ENCODE results near the gene PARN.

PARN gene

DNA sequence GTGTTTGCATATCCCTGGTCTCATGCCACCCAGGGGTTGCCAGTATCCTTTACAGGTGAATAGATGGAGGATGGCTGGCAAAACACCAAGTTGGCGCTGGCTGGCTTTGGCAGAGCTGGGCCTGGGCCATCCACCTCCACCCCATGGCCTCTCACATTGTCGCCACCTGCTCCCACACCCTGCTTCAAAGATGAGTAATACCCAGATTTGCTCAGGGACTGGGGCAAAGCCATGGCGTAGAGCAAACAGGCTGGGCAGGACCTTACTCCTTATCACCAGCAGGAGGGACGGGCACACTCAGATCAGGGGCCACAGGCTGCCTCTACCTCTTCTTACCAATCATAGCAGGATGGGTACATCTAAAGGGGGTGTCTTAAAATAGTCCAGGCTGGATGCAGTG lies 39.7 kb upstream of the PARN start:
- H3K4me3 ChIP-seq (ENCODE audit: low read depth, low read length): no peak overlapping the region
- DNase-seq (ENCODE audit: low read depth): no peak
- TF ChIP-seq CTCF (IDR thresholded peaks at IDR 0.05; ENCODE audit: low read depth, low read length) (no peak), MYC (IDR thresholded peaks at IDR 0.05; ENCODE audit: low read depth, low read length) (no peak), POLR2A (IDR thresholded peaks at IDR 0.05; ENCODE audit: extremely low read depth, insufficient read length) (no peak), MAX (IDR thresholded peaks at IDR 0.05; ENCODE audit: low read depth, low read length) (no peak)

GRCh38 chr16:14668556-14669223 lies 38.6 kb upstream of the PARN start:
- no peak for DNase-seq (ENCODE audit: low read depth)
- H3K4me3 ChIP-seq (ENCODE audit: low read depth, low read length): no peak overlapping the region
- TF ChIP-seq POLR2A (IDR thresholded peaks at IDR 0.05; ENCODE audit: extremely low read depth, insufficient read length): no peak
- no peak for TF ChIP-seq MYC (IDR thresholded peaks at IDR 0.05; ENCODE audit: low read depth, low read length)

- DNase-seq (ENCODE audit: low read depth): no peak
- TF ChIP-seq MAX (IDR thresholded peaks at IDR 0.05; ENCODE audit: low read depth, low read length) (no peak), MYC (IDR thresholded peaks at IDR 0.05; ENCODE audit: low read depth, low read length) (no peak), CTCF (IDR thresholded peaks at IDR 0.05; ENCODE audit: low read depth, low read length) (no peak), POLR2A (IDR thresholded peaks at IDR 0.05; ENCODE audit: extremely low read depth, insufficient read length) (no peak)
- no peak overlapping the region for H3K4me3 ChIP-seq (ENCODE audit: low read depth, low read length)
Observed at GRCh38 chr16:14667347-14668266, 37.5 kb upstream of the PARN start.

GRCh38 chr16:14658063-14658462 lies 28.0 kb upstream of the PARN start:
- H3K4me3 ChIP-seq (ENCODE audit: low read depth, low read length): no peak overlapping the region
- no peak for TF ChIP-seq POLR2A (IDR thresholded peaks at IDR 0.05; ENCODE audit: extremely low read depth, insufficient read length)
- TF ChIP-seq MAX (IDR thresholded peaks at IDR 0.05; ENCODE audit: low read depth, low read length): peak; percentile 42
- 0 out of 2 replicates have a peak, but pooled peaks have one; percentile 20 for TF ChIP-seq MYC (IDR thresholded peaks at IDR 0.05; ENCODE audit: low read depth, low read length)
- TF ChIP-seq CTCF (IDR thresholded peaks at IDR 0.05; ENCODE audit: low read depth, low read length): no peak
- peak; percentile 47 for DNase-seq (ENCODE audit: low read depth)

- DNase-seq (ENCODE audit: low read depth): no peak
- no peak overlapping the region for H3K4me3 ChIP-seq (ENCODE audit: low read depth, low read length)
- TF ChIP-seq MAX (IDR thresholded peaks at IDR 0.05; ENCODE audit: low read depth, low read length) (no peak), POLR2A (IDR thresholded peaks at IDR 0.05; ENCODE audit: extremely low read depth, insufficient read length) (no peak), MYC (IDR thresholded peaks at IDR 0.05; ENCODE audit: low read depth, low read length) (no peak), CTCF (IDR thresholded peaks at IDR 0.05; ENCODE audit: low read depth, low read length) (no peak)
Observed at GRCh38 chr16:14652726-14653125, 22.7 kb upstream of the PARN start.

DNA sequence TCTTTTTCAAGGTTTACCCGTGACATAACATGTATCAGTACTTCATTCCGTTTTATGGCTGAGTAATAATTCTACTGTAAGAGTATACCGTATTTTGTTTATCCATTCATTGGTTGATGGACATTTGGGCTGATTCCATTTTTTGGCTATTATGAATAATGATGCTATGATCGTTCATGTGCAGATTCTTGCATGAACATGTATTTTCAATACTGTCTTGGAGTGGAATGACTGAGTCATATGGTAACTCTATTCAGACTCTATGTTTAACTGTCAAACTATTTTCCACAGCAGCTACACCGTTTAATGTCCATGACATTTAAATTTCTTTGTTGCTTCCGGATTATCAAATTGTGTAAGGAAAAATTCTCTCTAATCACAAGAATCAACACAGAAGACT lies 20.6 kb upstream of the PARN start:
- TF ChIP-seq POLR2A (IDR thresholded peaks at IDR 0.05; ENCODE audit: extremely low read depth, insufficient read length): no peak
- TF ChIP-seq MAX (IDR thresholded peaks at IDR 0.05; ENCODE audit: low read depth, low read length): no peak
- no peak for TF ChIP-seq CTCF (IDR thresholded peaks at IDR 0.05; ENCODE audit: low read depth, low read length)
- TF ChIP-seq MYC (IDR thresholded peaks at IDR 0.05; ENCODE audit: low read depth, low read length): no peak
- no peak overlapping the region for H3K4me3 ChIP-seq (ENCODE audit: low read depth, low read length)
- no peak for DNase-seq (ENCODE audit: low read depth)
